ENCODE data around the gene CTSA.

DNA sequence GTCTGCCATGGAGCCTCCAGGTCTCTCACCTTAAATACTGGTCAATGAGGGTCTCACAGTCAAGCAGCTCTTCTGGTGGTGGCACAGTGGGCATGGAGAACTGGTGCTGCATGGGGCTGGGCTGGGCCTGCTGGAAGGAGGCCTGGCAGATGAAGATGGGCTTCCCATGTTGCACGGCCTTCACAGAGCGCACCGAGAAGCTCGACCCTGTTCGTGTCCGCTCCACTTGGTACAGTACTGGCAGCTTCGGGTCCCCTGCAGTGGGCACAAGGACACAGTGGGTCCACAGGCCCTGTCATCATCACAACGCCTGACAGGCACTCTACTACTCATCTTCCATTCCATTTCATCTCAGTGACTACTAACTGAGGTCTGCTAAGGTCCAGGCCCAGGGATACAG, 42.7 kb upstream of the CTSA start:
- TF ChIP-seq CTCF (IDR thresholded peaks at IDR 0.05) (no peak), POLR2A (IDR thresholded peaks at IDR 0.05) (no peak)

Measured in thyroid gland (tissue), 4 donors.